Measurements from ENCODE around the gene ZNF709. TPM values are rescaled to one million over a fixed set of nuclear protein-coding genes. Genes with fewer than 3 reads are reported as not detected.

ZNF709 gene
- total RNA-seq: 0.68 and 2.8 TPM in 2 replicates

DNA sequence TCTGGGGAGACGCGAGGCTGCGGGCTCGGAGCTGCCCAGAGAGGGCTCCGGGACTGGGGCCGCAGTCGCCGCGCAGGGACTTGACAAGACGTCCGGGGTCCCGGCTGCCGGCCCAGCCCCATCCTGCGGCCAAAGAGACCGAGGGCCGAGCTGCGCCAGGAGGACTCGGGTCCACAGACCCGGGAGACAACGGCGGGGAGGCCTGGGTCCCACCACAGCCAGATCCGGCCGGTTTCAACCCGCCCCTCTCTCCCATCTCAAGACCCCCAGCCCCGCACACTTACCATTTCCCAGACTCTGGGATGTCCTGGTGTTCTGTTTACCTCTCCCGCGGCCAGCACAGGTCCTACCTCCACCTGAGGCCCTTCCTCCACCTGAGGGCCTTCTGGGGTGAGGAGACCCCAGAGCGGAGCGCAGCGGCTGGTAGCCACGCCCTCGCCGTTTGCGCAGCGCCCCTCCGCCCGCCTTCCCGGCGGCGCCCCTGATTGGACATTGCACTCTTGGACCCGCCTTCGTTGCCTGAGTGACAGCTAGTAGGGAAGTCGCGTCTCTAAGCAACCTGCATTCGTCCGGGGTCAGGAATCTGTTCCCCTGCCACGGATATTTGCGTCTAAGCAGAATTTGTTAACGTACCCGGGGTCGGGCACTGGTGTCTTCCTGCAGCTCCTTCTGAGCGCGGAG, at the start of gene ZNF709:
Gene ZNF709 (minus strand): TSS at position 446 of the 681 bp plus-strand sequence. CDS start 159 bp downstream, at position 287.

DNA sequence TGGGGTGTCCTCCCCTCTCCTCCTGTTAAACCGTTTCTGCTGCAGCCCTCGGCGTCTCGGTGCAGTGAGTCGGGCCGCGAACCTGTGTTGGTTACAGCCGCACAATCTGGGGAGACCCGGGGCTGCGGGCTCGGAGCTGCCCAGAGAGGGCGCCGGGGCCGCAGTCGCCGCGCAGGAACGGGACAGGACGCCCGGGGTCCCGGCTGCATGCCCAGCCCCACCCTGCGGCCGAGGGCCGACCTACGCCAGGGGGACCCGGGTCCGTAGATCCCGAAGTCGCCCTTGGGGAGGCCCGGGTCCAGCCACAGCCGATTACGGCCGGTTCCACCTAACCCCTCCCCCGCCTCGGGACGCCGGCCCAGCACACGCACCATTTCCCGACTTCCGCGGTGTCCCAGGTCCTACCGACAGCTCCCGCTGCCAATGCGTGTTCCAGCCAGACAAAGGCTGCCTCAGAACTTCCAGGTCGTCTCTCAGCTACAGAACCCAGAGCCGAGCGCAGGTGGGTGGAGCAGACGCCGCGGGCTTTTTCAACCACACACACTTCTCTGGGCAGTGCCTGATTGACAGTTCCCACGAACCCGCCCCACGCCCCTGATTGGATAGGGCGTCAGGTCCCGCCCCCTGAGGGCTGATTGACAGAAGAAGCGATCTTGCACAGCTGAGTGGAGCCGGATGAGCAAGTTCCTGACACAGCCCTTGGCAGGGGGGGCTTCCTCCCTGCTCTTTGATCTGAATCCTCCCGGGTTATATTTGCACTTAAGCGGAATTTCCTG, 43.9 kb downstream of the ZNF709 start, which contains the start of gene ZNF443:
Gene ZNF443 (minus strand): TSS at position 481 of the 776 bp plus-strand sequence. CDS start 107 bp downstream, at position 374.

Other genes starting within 250 kb of the ZNF709 start
- 2.0 and 3.6 TPM in 2 replicates for gene ZNF44, start 189.9 kb downstream of the ZNF709 start, total RNA-seq
- 3.7 and 4.4 TPM in 2 replicates for gene ZNF563, start 151.2 kb downstream of the ZNF709 start, total RNA-seq
- gene ZNF442, start 119.1 kb downstream of the ZNF709 start, total RNA-seq: 0.17 and 0.70 TPM in 2 replicates
- 0.85 and 2.6 TPM in 2 replicates for gene ZNF799, start 83.5 kb downstream of the ZNF709 start, total RNA-seq
- gene ZNF443, start 43.8 kb downstream of the ZNF709 start, total RNA-seq: 0.70 and 1.4 TPM in 2 replicates
- gene ZNF564, start 66.7 kb upstream of the ZNF709 start, total RNA-seq: 3.4 and 5.3 TPM in 2 replicates
- gene ZNF490, start 126.0 kb upstream of the ZNF709 start, total RNA-seq: 3.6 and 5.7 TPM in 2 replicates
- 6.7 and 7.7 TPM in 2 replicates for gene ZNF791, start 126.1 kb upstream of the ZNF709 start, total RNA-seq
- gene MAN2B1, start 181.9 kb upstream of the ZNF709 start, total RNA-seq: 84.3 and 93.9 TPM in 2 replicates
- 5.2 and 9.6 TPM in 2 replicates for gene WDR83, start 182.0 kb upstream of the ZNF709 start, total RNA-seq
- gene DHPS, start 197.1 kb upstream of the ZNF709 start, total RNA-seq: 48.9 and 66.1 TPM in 2 replicates
- gene GNG14, start 203.2 kb upstream of the ZNF709 start, total RNA-seq: not detected in 2 replicates
- 6.8 and 10.0 TPM in 2 replicates for gene FBXW9, start 211.8 kb upstream of the ZNF709 start, total RNA-seq
- 19.6 and 32.4 TPM in 2 replicates for gene TNPO2, start 239.1 kb upstream of the ZNF709 start, total RNA-seq
- 401 and 414 TPM in 2 replicates for gene TRIR, start 249.9 kb upstream of the ZNF709 start, total RNA-seq